Endothelial cell of hepatic sinusoid (primary cell): ENCODE data around the gene HEYL.

ENCODE experiments used
- in situ Hi-C: cut with HindIII; loops from 2 replicates; pipeline ENCODE4 v1.10.0; 2017; ENCODE audit warnings: low sequenced_read_pairs

HEYL gene

GRCh38 chr1:39639305-39640130 is at the start of gene HEYL:
TSS of gene HEYL (minus strand) at chr1:39639643. CDS start at chr1:39639625, 18 bp downstream.
- in situ Hi-C loops: no loop called here

- in situ Hi-C loops: no loop called here
Observed at GRCh38 chr1:39689214-39689613, 49.8 kb upstream of the HEYL start.

- in situ Hi-C loops: no loop called here
Observed at GRCh38 chr1:39688706-39689105, 49.3 kb upstream of the HEYL start.

- in situ Hi-C loops: no loop called here
Observed at GRCh38 chr1:39687243-39687642, 47.8 kb upstream of the HEYL start.

- in situ Hi-C loops: no loop called here
Observed at GRCh38 chr1:39685071-39685470, 45.6 kb upstream of the HEYL start.

- in situ Hi-C loops: no loop called here
Observed at GRCh38 chr1:39684313-39684664, 44.8 kb upstream of the HEYL start.

- in situ Hi-C loops: no loop called here
Observed at GRCh38 chr1:39683591-39684312, 44.3 kb upstream of the HEYL start.

GRCh38 chr1:39681999-39682398 is 42.6 kb upstream of the HEYL start:
- in situ Hi-C loops: no loop called here

GRCh38 chr1:39681294-39681693 is 41.9 kb upstream of the HEYL start:
- in situ Hi-C loops: no loop called here

- in situ Hi-C loops: no loop called here
Observed at GRCh38 chr1:39680751-39681150, 41.3 kb upstream of the HEYL start.

GRCh38 chr1:39679821-39680220 is 40.4 kb upstream of the HEYL start:
- in situ Hi-C loops: no loop called here

- in situ Hi-C loops: no loop called here
Observed at GRCh38 chr1:39678889-39679288, 39.4 kb upstream of the HEYL start.

- in situ Hi-C loops: no loop called here
Observed at GRCh38 chr1:39677645-39678044, 38.2 kb upstream of the HEYL start.

GRCh38 chr1:39676948-39677548 is 37.6 kb upstream of the HEYL start:
- in situ Hi-C loops: no loop called here

GRCh38 chr1:39675220-39675619 is 35.8 kb upstream of the HEYL start:
- in situ Hi-C loops: no loop called here

- in situ Hi-C loops: loop anchor here (5.0 kb wide), 1 partner anchor 59 kb away; no protein-coding TSS in a partner anchor
Observed at GRCh38 chr1:39673215-39673614, 33.8 kb upstream of the HEYL start.

GRCh38 chr1:39672551-39672947 is 33.1 kb upstream of the HEYL start:
- in situ Hi-C loops: loop anchor here (5.0 kb wide), 1 partner anchor 60 kb away; no protein-coding TSS in a partner anchor

- in situ Hi-C loops: loop anchor here (5.0 kb wide), 1 partner anchor 60 kb away; no protein-coding TSS in a partner anchor
Observed at GRCh38 chr1:39671793-39672550, 32.5 kb upstream of the HEYL start, which contains the start of gene NT5C1A. TSS of gene NT5C1A (minus strand) at chr1:39672107. CDS start at chr1:39672038, 69 bp downstream.

- in situ Hi-C loops: loop anchor here (5.0 kb wide), 1 partner anchor 61 kb away; no protein-coding TSS in a partner anchor
Observed at GRCh38 chr1:39671433-39671792, 32.0 kb upstream of the HEYL start.

GRCh38 chr1:39670689-39671088 is 31.2 kb upstream of the HEYL start:
- in situ Hi-C loops: loop anchor here (5.0 kb wide), 1 partner anchor 62 kb away; no protein-coding TSS in a partner anchor

- in situ Hi-C loops: no loop called here
Observed at GRCh38 chr1:39668894-39669293, 29.5 kb upstream of the HEYL start.
